ENCODE results near the gene PSME3. TPM values are rescaled to one million over a fixed set of nuclear protein-coding genes. Genes with fewer than 3 reads are reported as not detected.
"Not testable (repeated sequence)": the region's sequence is repeated elsewhere in the genome, so short reads cannot be mapped to it uniquely, and the experiment has no call there.

The PSME3 gene
- total RNA-seq, 1 donor, result 130 TPM

- H3K4me3 ChIP-seq (ENCODE audit: low read depth, low read length), result no peak overlapping the region
- no peak for DNase-seq (ENCODE audit: low read depth)
- TF ChIP-seq CTCF (IDR thresholded peaks at IDR 0.05; ENCODE audit: insufficient read depth, low read depth, low read length), result no peak
These were observed 16.4 kb downstream of the PSME3 start for GRCh38 chr17:42849451-42850181.

- H3K4me3 ChIP-seq (ENCODE audit: low read depth, low read length), result no peak within 1 kb of the TSS
- DNase-seq (ENCODE audit: low read depth), result no peak
- no peak for TF ChIP-seq CTCF (IDR thresholded peaks at IDR 0.05; ENCODE audit: insufficient read depth, low read depth, low read length)
These were observed 17.8 kb downstream of the PSME3 start, which contains the start of gene AOC3 for GRCh38 chr17:42850954-42851353. TSS of gene AOC3 (plus strand) at chr17:42851199. CDS start at chr17:42851344, 145 bp downstream.

GRCh38 chr17:42851371-42852240 lies 18.4 kb downstream of the PSME3 start:
- DNase-seq (ENCODE audit: low read depth); H3K4me3 ChIP-seq (ENCODE audit: low read depth, low read length): not testable (repeated sequence)

GRCh38 chr17:42852351-42852750 lies 19.2 kb downstream of the PSME3 start:
- no peak for DNase-seq (ENCODE audit: low read depth)
- TF ChIP-seq CTCF (IDR thresholded peaks at IDR 0.05; ENCODE audit: insufficient read depth, low read depth, low read length), result no peak
- H3K4me3 ChIP-seq (ENCODE audit: low read depth, low read length), result no peak overlapping the region

- no peak for DNase-seq (ENCODE audit: low read depth)
- TF ChIP-seq CTCF (IDR thresholded peaks at IDR 0.05; ENCODE audit: insufficient read depth, low read depth, low read length), result no peak
- H3K4me3 ChIP-seq (ENCODE audit: low read depth, low read length), result no peak overlapping the region
These were observed 19.8 kb downstream of the PSME3 start for GRCh38 chr17:42853004-42853403.

GRCh38 chr17:42853597-42853967 lies 20.4 kb downstream of the PSME3 start:
- no peak for TF ChIP-seq CTCF (IDR thresholded peaks at IDR 0.05; ENCODE audit: insufficient read depth, low read depth, low read length)
- no peak overlapping the region for H3K4me3 ChIP-seq (ENCODE audit: low read depth, low read length)
- DNase-seq (ENCODE audit: low read depth), result no peak
